ENCODE results near the gene EEPD1. TPM values are rescaled to one million over a fixed set of nuclear protein-coding genes. Genes with fewer than 3 reads are reported as not detected.
"Not testable (repeated sequence)": the region's sequence is repeated elsewhere in the genome, so short reads cannot be mapped to it uniquely, and the experiment has no call there.

Gene EEPD1
- total RNA-seq, 1 donor from 2014 or later: 19.3 TPM

DNA sequence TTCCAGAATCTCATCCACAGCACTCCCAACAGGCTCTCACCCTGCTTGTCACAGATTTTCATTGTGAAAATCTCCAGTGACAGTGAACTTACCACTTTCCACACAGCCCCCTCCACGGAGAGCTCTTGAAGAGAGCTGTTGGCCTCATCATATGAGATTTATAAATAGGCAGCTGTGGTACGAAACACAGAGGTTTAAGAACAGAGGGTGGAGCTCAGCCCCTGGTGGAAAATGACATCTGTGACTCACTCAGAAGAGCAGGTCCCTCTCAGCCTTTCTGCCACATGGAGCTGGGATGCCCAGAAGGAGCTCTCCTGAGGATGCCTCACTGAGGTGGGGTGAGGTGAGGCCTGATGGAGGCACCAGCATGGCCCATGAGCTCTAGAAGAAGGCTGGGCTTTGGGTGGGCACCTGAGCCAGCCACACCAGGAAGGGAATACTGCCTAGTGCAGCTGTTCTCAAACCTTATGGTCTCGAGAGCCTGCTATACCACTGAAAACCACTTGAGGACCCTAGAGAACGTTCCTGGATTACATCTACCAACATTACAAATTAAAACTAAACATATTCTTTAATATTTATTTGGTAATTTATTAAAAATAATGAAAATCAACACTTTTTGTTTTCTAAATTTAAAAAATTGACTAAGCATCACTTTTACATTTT, 25.8 kb upstream of the EEPD1 start:
- DNase-seq (ENCODE audit: low spot score): no peak
- intact Hi-C loops (cut with DNase I): no loop called here
- ATAC-seq: no peak

DNA sequence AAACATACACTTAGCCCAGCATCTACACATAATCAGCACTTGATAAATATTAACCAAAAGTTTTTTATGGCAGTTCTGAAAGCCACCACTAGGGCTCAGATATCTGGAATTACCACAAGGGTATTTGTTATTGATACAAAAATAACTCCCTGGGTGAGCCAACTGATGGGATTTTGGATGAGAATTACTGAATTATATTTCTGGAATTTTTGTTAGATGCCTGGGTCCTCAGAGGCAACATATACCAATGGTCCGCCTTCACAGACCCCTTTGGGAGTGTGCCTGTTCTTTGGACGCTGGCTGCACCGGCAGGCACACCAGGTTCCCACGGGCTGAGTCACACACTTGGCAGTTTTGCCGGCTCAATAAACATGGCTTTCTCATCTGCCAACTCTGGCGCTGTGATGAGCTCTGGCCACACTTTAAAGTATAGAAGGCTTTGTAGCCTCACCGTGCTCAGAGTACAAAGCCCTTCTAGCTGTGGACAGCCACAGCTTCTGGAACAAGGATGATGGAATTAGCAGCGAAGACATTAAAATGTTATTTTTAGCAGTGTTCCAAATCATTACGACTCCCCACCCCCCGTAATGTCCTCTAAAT, 24.5 kb upstream of the EEPD1 start:
- intact Hi-C loops (cut with DNase I): no loop called here
- ATAC-seq: peak; percentile 88
- peak; percentile 73 for DNase-seq (ENCODE audit: low spot score)

DNA sequence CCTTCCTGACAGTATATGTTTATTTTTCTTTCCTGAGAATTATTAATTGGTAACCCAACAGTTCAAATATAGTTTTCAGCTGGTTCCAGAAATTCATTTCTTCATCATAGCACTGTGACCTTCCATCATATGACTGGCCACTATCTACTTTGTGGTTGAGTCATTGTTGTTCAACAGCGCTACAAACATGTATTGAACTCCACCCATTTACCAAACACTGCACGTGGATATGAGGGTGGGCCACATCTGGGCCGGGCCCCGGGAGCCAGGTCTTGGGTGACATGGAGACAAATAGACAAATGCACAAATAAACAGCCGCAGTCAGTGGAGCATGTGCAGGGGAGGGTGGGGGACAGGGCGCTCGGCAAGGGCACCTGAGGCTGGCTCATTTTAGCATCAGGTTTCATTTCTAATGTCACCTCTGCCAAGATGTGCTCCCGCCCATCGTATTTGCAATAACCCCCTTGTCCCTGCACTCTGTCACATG, 24.0 kb upstream of the EEPD1 start:
- intact Hi-C loops (cut with DNase I): no loop called here
- DNase-seq (ENCODE audit: low spot score): no peak

DNA sequence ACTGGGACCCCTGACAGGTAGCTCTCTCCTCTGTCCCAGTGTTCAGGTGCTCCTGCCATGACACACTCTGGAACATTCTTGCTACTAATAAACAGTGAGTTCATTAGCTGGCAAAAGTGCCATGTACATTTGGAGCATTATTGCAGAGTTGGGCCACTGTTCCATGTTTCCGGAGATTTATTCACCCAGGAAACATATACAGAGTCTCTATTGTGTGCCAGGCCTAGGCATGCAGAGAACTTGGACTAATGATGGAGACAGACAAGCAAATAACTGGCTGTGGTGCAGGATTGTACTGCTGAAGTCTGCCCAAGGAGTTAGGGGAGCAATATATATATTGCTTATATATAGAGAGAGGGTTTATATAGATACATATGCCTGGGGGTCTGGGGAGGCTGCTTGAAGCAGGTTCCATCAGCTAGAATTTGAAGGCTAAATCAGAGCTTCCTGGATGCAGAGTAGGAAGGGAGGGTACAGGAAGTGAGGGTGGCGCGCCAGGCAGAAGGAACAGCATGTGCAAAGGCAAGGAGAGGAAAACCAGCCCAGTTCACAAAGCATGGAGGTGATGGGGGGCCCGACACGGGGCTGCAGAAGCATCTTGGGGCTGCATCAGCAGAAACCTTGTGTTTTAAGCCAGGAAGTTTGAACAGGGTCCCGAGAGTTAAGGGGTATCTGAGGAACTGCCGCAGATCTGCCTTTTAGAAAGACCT, 22.7 kb upstream of the EEPD1 start:
- intact Hi-C loops (cut with DNase I): no loop called here
- DNase-seq (ENCODE audit: low spot score) (no peak), ATAC-seq (no peak)

More for the DNA sequence above, 24.0 kb upstream of the EEPD1 start:
- ATAC-seq: peak; percentile 83

DNA sequence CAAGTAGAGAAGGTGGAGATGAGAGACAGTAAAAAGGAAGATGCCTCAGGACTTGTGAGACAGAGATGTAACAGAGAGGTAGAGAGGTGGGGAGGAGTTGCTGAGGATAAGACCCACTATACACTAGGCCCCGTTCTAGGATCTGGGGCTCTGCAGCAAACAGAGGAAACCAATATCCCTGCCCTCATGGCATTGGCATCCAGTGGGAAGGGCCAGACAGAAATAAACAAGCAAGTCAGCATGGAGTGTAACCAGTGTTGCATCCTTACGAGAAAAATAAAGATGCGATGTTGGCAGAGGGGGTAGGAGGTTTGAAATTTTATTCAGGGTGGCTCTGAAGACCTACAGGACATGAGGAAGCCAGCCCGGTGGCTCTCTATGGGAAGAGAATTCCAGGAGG, 22.0 kb upstream of the EEPD1 start:
- DNase-seq (ENCODE audit: low spot score) (no peak), ATAC-seq (no peak)
- intact Hi-C loops (cut with DNase I): no loop called here

DNA sequence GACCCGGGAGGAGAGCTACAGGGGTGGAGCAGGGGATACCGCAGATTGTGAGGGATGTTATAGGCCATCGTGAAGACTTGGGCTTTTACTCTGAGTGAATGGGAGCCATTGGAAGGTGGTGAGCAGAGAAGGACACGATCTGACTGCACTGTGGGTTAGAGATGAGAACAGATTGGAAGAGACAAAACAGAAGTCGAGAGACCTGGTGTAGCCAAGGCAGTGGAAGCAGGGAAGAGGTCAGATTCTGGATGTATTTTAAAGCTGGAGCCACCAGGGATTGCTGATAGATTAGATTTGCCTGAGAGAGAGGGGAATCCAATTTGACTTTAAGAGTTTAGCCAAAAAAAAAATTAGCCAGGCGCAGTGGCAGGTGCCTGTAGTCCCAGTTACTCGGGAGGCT, 21.6 kb upstream of the EEPD1 start:
- ATAC-seq (no peak), DNase-seq (ENCODE audit: low spot score) (no peak)
- intact Hi-C loops (cut with DNase I): no loop called here

DNA sequence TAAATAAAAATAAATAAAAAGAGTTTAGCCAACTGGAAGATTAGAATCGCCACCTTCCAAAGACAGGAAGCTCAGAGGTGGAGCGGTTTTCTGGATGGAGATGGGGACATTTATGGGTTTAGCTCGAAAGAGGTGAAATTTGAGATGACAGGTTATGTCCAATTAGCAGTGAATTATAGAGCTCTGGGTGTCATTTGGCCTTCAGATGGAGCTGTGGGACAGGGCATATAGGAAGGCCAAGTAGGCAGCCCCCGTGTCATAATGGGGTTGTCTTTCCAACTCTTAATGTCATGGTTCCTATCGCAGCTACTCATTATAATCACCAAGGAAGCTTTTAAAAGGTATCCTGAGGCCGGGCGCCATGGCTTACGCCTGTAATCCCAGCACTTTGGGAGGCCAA, 21.0 kb upstream of the EEPD1 start:
- ATAC-seq: no peak
- no peak for DNase-seq (ENCODE audit: low spot score)
- intact Hi-C loops (cut with DNase I): no loop called here

DNA sequence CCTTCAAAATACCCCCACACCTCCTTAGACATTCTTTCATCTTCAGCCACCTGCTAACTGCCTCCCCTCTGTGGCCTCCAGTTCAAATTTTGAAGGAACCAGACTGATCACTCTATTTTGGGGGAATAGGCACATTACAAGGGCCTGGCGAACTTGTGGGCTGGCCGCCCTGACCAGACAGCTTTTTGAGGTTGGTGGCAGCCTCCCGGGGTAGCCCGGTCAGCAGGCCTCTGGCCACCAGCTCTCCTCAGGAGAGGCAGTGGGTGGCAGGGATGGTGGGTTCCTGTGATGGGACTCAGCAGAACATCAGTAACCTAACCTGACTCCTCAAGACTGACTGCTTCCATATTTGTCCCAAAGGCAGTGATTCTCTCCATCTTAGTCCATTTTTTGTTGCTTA, 17.4 kb upstream of the EEPD1 start:
- intact Hi-C loops (cut with DNase I): no loop called here
- no peak for DNase-seq (ENCODE audit: low spot score)
- no peak for ATAC-seq

DNA sequence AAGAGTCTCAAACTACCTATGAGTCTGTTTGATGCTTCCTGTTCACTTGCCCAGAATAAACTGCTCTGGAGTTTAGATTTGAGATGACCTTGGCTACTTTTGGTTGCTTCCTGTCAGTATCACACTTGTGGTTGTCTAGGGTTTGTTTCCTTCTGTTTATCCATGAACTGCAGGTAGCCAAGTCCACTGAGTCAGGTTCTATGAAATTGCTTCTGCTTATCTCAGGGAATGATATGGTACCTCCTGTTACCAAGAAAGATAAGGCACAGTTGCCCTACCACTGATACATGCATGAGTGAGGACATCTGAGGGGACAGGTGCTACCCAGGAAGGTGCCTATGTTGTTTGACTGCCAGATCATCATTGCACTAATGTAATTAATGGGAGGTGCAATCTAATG, 15.8 kb upstream of the EEPD1 start:
- ATAC-seq: no peak
- no peak for DNase-seq (ENCODE audit: low spot score)
- intact Hi-C loops (cut with DNase I): no loop called here

DNA sequence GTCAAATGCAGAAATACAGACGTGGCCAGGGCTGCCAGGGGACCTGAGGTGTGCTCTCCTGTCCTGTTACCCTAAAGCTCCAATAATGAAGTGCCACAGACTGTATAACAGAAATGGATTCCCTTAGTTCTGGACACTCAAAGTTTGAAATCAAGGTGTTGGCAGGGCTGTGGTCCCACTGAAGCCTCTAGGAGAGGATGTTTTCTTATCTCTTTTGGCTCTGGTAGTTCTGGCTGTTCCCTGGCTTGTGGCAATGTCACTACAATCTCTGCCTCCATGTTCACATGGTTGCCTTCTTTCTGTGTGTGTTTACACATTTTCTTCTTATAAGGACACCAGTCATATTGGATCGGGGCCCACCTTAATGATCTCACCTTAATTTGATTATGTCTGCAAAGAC, 15.3 kb upstream of the EEPD1 start:
- no peak for DNase-seq (ENCODE audit: low spot score)
- ATAC-seq: no peak
- intact Hi-C loops (cut with DNase I): no loop called here

DNA sequence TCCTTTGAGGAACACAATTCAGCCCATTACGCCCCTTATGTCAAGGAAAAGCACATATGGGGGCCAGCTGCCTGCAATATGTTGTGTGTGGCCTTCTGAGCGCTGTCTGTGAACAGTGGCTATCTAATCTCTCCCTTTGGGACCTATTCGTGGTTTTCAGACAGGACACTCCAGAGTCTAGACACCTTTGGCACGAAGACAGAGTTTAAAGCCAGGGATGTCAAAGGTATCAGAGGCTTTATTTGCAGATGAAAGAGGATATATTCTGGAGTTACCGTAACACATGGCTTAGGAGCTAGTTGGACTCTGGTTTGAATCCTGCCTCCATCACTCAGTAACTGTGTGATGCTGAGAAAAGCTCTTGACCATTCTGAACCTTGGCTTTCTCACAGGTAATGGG, 14.8 kb upstream of the EEPD1 start:
- no peak for ATAC-seq
- intact Hi-C loops (cut with DNase I): no loop called here
- no peak for DNase-seq (ENCODE audit: low spot score)

DNA sequence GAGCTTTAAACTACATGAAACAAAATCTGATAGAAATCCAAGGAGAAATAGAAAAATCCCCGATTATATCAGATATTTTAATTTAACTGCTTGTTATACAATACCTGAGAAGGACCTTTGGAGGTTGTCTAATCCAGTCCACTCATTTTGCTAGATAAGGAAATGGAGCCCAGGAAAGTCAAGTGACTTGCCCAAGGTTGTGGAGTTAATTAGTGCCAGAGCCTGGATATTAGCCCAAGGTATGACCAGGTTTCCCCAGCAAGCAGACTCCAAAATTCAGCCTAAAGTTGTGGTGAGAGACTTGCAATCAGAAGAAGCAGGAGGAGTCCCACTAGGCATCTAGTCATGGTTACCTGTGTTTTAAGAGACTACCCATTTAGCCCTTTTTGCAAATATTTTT, 11.7 kb upstream of the EEPD1 start:
- intact Hi-C loops (cut with DNase I): no loop called here
- ATAC-seq: no peak

DNA sequence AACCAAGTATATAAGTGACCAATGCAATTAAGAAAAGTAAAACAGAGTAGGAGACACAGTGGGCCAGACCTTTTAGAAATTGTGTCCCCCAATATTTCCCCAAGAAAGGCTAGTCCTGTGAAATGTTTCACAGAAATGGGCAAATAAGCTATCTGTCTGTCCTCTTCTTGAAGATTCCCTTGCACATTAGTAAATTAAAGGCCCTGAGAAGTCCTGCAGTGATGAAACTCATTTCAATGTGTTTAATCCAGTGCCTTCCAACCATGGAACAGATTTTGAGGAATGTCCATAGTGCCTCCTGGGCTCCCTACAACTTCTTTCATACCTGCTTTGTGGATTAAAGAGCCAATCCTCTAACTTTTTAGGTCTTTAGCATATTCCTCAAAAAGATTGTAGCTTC, 11.2 kb upstream of the EEPD1 start:
- intact Hi-C loops (cut with DNase I): no loop called here
- DNase-seq (ENCODE audit: low spot score): no peak
- ATAC-seq: no peak

More for the DNA sequence above, 11.7 kb upstream of the EEPD1 start:
- no peak for DNase-seq (ENCODE audit: low spot score)

DNA sequence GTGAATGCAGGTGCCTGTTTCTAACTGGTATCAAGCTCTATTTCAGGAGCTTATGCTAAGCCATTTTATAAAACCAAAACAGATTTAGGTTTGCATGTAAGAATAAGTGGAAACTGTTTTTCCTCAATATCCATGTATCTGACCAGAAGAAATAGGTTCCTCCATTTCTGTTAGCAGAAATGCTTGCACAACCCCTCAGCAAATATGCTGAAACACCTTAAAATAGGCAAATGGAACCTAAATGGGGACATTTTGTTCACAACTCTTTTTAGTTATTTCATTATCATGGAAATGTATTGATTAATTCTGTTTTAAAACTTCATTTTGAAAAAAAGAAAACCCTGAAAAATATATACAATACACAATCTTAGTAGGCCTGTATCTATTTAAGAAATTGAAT, 8.9 kb upstream of the EEPD1 start:
- no peak for ATAC-seq
- intact Hi-C loops (cut with DNase I): no loop called here

DNA sequence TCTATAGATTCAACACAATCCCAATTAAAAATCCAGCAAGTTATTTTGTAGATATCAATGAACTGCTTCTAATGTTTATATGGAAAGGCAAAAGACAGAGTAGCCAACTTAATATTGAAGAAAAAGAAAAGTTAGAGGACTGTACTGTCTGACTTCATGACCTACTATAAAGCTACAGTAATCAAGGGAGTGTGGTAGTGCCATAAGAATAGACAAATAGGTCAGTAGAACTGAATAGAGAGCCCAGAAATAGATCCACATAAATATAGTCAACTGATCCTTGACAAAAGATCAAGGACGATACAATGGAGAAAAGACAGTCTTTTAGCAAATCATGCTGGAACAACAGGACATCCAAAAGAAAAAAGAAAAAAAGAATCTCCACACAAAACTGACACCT, 7.4 kb upstream of the EEPD1 start:
- ATAC-seq (no peak), DNase-seq (ENCODE audit: low spot score) (no peak)
- intact Hi-C loops (cut with DNase I): no loop called here

More for the DNA sequence above, 8.9 kb upstream of the EEPD1 start:
- DNase-seq (ENCODE audit: low spot score): no peak

DNA sequence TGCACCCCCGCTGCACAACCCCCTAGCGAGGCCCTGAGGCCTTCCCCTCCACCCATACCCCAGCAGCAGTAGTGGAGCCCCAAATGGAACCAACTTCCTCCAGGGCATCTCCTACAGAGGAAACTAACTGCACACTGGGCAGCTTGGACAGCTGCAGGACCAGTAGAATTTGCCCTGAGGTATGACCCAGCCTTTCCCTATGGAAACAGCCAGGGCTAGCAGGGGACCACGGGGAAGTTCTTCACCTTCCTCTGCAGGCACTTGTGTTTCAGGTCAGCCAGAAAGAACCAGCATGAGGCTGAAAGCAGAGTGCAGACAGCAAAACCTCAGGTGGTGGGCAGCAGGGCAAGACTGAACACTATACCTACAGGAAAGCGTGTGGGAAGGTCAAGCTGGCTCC, 5.7 kb upstream of the EEPD1 start:
- intact Hi-C loops (cut with DNase I): no loop called here
- DNase-seq (ENCODE audit: low spot score): no peak
- ATAC-seq: no peak

DNA sequence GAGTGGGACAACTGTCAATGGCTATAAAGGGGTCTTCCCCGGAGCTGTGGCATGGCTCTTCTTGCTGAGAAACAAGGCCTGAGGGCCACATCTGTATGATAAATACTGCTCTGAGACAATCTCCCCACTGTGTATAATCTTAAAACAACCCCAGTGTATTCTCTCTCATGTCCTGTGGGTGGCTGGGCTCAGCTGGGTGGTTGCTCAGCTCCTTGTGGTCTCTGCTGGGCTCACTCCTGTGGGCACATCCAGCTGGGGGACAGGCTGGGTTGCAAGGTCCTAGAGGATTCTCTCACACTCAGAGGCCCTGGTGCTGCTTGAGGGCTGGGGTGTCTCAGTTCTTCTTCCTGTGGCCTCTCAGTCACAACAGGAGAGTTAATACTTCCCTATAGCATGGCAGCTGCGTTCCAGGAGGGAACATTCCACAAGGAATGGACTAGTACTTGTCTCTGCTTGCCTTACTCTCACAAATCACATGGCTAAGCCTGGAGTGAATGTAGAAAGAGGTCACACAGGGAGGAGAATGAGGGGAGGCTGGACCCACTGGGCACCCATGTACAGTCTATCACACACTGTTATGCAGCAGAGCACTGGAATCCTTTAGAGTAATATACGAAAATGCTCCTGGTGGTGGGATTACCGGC, 4.5 kb upstream of the EEPD1 start:
- intact Hi-C loops (cut with DNase I): no loop called here
- no peak for ATAC-seq
- no peak for DNase-seq (ENCODE audit: low spot score)

DNA sequence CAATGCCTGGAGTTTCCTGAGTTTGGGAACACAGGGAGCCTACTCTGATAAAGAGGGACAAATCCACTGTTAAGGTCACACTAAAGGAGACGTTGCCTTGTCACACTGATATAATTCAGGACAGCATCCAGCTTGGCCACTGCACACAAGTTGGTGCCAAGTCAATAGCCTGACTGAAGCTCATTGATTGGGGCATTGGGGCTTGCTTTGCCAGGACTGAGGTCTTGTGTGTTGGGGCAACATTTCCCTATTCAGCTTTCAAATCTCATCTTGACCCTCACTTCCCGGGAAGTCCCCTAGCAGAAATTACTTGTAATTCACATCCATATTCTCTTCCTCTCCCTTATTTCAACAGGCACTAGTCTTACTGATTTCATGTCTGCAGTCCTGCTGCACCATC, 3.8 kb upstream of the EEPD1 start:
- DNase-seq (ENCODE audit: low spot score); intact Hi-C loops (cut with DNase I); ATAC-seq: not testable (repeated sequence)

DNA sequence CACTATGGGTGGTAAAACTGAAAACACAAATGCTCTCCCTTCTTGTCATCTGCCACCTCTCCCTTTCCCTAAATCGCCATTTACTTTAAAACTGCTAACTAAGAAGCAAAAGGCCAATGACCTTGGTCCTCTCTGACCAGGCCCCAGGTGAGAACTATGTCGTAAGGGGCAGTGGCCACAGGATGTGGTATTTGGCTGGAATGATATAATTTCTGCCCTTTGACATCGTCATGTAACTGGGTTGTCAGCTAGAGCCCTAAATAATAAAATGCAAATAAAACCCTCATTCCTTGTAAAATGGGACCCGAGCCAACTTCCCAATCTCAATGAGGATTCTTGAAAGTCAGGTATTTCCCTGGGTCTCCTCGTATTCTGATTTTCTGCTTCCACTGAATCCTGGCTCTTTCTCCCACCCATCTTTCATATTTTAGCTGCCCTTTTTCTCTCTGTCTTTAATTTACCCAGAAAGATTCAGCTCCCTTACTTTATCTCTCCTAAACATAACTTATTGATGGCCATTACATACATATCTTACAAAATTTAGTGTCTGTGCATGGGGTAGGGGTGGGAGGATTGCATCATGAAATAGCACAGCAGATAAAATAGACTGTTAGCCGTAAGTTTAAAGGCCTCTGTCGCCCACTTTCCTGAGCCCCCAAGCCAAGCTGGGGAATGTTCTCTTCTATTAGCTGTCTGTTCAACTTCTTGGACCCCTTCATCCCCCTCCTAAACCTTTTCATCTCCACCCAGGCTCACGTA, 3.2 kb upstream of the EEPD1 start:
- intact Hi-C loops (cut with DNase I): no loop called here
- ATAC-seq: no peak
- DNase-seq (ENCODE audit: low spot score): no peak

All from sciatic nerve (tissue), 2 donors.